GM12878 (cell line): ENCODE data around the gene ADPRHL1.

ENCODE experiments used
- ATF3 ChIP-seq: IDR thresholded peaks from 2 replicates; pipeline ENCODE4 v1.6.1; 2011; ENCODE audit warnings: low read depth, mild to moderate bottlenecking, low read length, moderate library complexity, borderline replicate concordance; ENCODE audit errors: extremely low read depth
- BHLHE40 ChIP-seq, 2 experiments: fragments of 450-650 bp in 1 of 2; IDR thresholded peaks; 2 replicates each; pipeline ENCODE4 v1.6.1; 2011 to 2017; ENCODE audit warnings: low read depth in 2 of 2, borderline replicate concordance in 1 of 2, improper control_type of control experiment in 1 of 2, low read length in 1 of 2, mild to moderate bottlenecking in 1 of 2
- CREM ChIP-seq: IDR thresholded peaks from 2 replicates; pipeline ENCODE4 v1.6.1; 2014; ENCODE audit warnings: antibody characterized with exemption, low read depth
- CTCF ChIP-seq, 3 experiments: IDR thresholded peaks in 2 of 3; conservative IDR thresholded peaks in 1 of 3; 2 replicates each; pipeline ENCODE4 v1.5.1; 2011; ENCODE audit warnings: low read depth in 3 of 3, low read length in 3 of 3, mild to moderate bottlenecking in 3 of 3, control low read depth in 2 of 3, moderate library complexity in 2 of 3, inconsistent platforms in 1 of 3, mixed read lengths in 1 of 3; ENCODE audit not compliant: control insufficient read depth in 2 of 3, insufficient read depth in 1 of 3; ENCODE audit errors: extremely low read depth in 1 of 3
- POLR2A ChIP-seq: IDR thresholded peaks from 2 replicates; pipeline ENCODE4 v1.6.1; 2011; ENCODE audit warnings: low read depth, mild to moderate bottlenecking, low read length
- REST ChIP-seq: IDR thresholded peaks from 2 replicates; pipeline ENCODE4 v1.6.1; 2012; ENCODE audit warnings: mild to moderate bottlenecking, low read depth, low read length
- SUZ12 ChIP-seq: fragments of 200-600 bp; sonication (generic); IDR thresholded peaks from one replicate; pipeline ENCODE4 v1.6.1; 2018; ENCODE audit warnings: antibody characterized with exemption, mild to moderate bottlenecking; ENCODE audit not compliant: unreplicated experiment

- no peak for TF ChIP-seq POLR2A
- TF ChIP-seq CTCF (IDR thresholded peaks at IDR 0.05 in 2 of 3, conservative IDR thresholded peaks at IDR 0.05 in 1 of 3; ENCODE audit: control insufficient read depth in 2 of 3, extremely low read depth in 1 of 3, insufficient read depth in 1 of 3, low read depth in 3 of 3, low read length in 3 of 3), result no peak
- TF ChIP-seq BHLHE40 (IDR thresholded peaks at IDR 0.05; ENCODE audit: borderline replicate concordance in 1 of 2, low read depth in 2 of 2, low read length in 1 of 2), result no peak
- no peak for TF ChIP-seq SUZ12
- TF ChIP-seq ATF3, result no peak
- TF ChIP-seq REST, result no peak
- no peak for TF ChIP-seq CREM
Measured at GRCh38 chr13:113412440-113412839, 40.8 kb downstream of the ADPRHL1 start.
